ENCODE data around the gene ZBTB4.

Gene ZBTB4

GRCh38 chr17:7512824-7513540 is 33.6 kb upstream of the ZBTB4 start:
- no peak for TF ChIP-seq CTCF (IDR thresholded peaks at IDR 0.05; ENCODE audit: low read depth, low read length, missing control alignments)
- DNase-seq (ENCODE audit: extremely low read depth, low read depth) = no peak
- no peak overlapping the region for H3K4me3 ChIP-seq (replicated peaks; ENCODE audit: low read depth, low read length)

- no peak overlapping the region for H3K4me3 ChIP-seq (replicated peaks; ENCODE audit: low read depth, low read length)
- no peak for TF ChIP-seq CTCF (IDR thresholded peaks at IDR 0.05; ENCODE audit: low read depth, low read length, missing control alignments)
- DNase-seq (ENCODE audit: extremely low read depth, low read depth) = no peak
These were observed 32.7 kb upstream of the ZBTB4 start for GRCh38 chr17:7512105-7512504.

GRCh38 chr17:7511108-7511507 is 31.7 kb upstream of the ZBTB4 start:
- DNase-seq (ENCODE audit: extremely low read depth, low read depth) = no peak
- TF ChIP-seq CTCF (IDR thresholded peaks at IDR 0.05; ENCODE audit: low read depth, low read length, missing control alignments) = no peak
- H3K4me3 ChIP-seq (replicated peaks; ENCODE audit: low read depth, low read length) = no peak overlapping the region

- no peak overlapping the region for H3K4me3 ChIP-seq (replicated peaks; ENCODE audit: low read depth, low read length)
- TF ChIP-seq CTCF (IDR thresholded peaks at IDR 0.05; ENCODE audit: low read depth, low read length, missing control alignments) = no peak
- DNase-seq (ENCODE audit: extremely low read depth, low read depth) = no peak
These were observed 30.5 kb upstream of the ZBTB4 start for GRCh38 chr17:7509937-7510336.

GRCh38 chr17:7508846-7509245 is 29.4 kb upstream of the ZBTB4 start:
- no peak for TF ChIP-seq CTCF (IDR thresholded peaks at IDR 0.05; ENCODE audit: low read depth, low read length, missing control alignments)
- DNase-seq (ENCODE audit: extremely low read depth, low read depth) = no peak

GRCh38 chr17:7508145-7508544 is 28.7 kb upstream of the ZBTB4 start:
- TF ChIP-seq CTCF (IDR thresholded peaks at IDR 0.05; ENCODE audit: low read depth, low read length, missing control alignments) = no peak
- DNase-seq (ENCODE audit: extremely low read depth, low read depth) = no peak
- H3K4me3 ChIP-seq (replicated peaks; ENCODE audit: low read depth, low read length) = no peak overlapping the region

More at GRCh38 chr17:7508846-7509245, 29.4 kb upstream of the ZBTB4 start:
- H3K4me3 ChIP-seq (replicated peaks; ENCODE audit: low read depth, low read length) = no peak overlapping the region

GRCh38 chr17:7503521-7503920 is 24.1 kb upstream of the ZBTB4 start:
- DNase-seq (ENCODE audit: extremely low read depth, low read depth) = no peak
- no peak overlapping the region for H3K4me3 ChIP-seq (replicated peaks; ENCODE audit: low read depth, low read length)
- no peak for TF ChIP-seq CTCF (IDR thresholded peaks at IDR 0.05; ENCODE audit: low read depth, low read length, missing control alignments)
